Measurements from ENCODE around the gene ZRANB3.

DNA sequence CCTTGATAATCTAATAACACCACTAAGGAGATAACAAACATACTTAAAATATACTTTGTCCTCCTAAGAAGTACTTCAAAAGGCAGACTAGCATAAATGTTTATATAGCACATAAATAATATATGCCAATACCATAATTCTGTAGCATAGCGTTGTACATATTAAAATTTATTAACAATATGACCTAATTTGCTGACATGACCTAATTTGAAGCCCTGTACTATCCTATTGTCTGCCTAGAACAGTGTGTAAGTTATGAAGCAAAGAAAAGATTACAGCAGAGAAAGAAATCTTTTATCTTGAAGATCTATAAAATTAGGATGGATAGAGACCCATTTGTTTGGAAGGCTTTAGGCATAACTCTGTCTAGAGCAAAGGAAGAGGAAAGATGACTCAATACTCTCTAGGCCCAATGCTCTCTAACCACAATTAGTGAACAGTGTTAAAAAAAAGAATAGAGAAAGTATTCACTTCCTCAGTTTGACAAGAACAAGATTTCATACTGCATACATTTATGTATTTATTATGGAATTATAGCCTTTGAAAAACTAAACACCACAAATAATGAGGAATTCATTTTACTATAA lies 231.3 kb downstream of the ZRANB3 start:
- TF ChIP-seq EZH2 (IDR thresholded peaks at IDR 0.05) (no peak), POLR2AphosphoS5 (IDR thresholded peaks at IDR 0.05; ENCODE audit: borderline replicate concordance, low read depth, low read length) (no peak)
